Activated naive CD8-positive, alpha-beta T cell treated with anti-CD3 and anti-CD28 coated beads for 36 hours (primary cell): Measurements from ENCODE around the gene AMPH. TPM values are rescaled to one million over a fixed set of nuclear protein-coding genes. Genes with fewer than 3 reads are reported as not detected.

Experiments
- DNase-seq: peaks from one replicate; pipeline ENCODE4 v3.0.0; 2021
- H3K27ac Mint-ChIP-seq: one replicate; pipeline ENCODE4 v1.8.0; 2022; ENCODE audit warnings: mild to moderate bottlenecking, moderate library complexity, mixed read lengths
- H3K27me3 Mint-ChIP-seq: one replicate; pipeline ENCODE4 v1.8.0; 2022; ENCODE audit warnings: mild to moderate bottlenecking, mixed read lengths
- H3K36me3 Mint-ChIP-seq: one replicate; pipeline ENCODE4 v1.8.0; 2021; ENCODE audit warnings: mild to moderate bottlenecking, mixed read lengths
- H3K4me1 Mint-ChIP-seq: one replicate; pipeline ENCODE4 v1.8.0; 2021; ENCODE audit warnings: mixed read lengths
- H3K4me3 Mint-ChIP-seq: one replicate; pipeline ENCODE4 v1.8.0; 2022; ENCODE audit warnings: mild to moderate bottlenecking, moderate library complexity, mixed read lengths
- H3K9me3 Mint-ChIP-seq: one replicate; pipeline ENCODE4 v1.8.0; 2022; ENCODE audit warnings: mixed read lengths
- total RNA-seq, 2 experiments: library from RNA; stranded (reverse); gene quantifications; one replicate each; pipeline ENCODE4 v1.2.3, GENCODE V29; 2021

Gene AMPH
- total RNA-seq, 2 experiments from 2014 or later: not detected

- Mint-ChIP-seq H3K4me1 (peaks cover 6% of the 10 kb centered on the region), H3K27ac (no peak overlapping the region), H3K4me3 (no peak overlapping the region), H3K27me3 (peaks cover 8% of the 10 kb centered on the region), H3K9me3 (no peaks in the 10 kb centered on the region), H3K36me3 (no peaks in the 10 kb centered on the region)
- no peak for DNase-seq
Measured at GRCh38 chr7:38535073-38535472, 96.1 kb downstream of the AMPH start.

- no peaks in the 10 kb centered on the region for H3K4me1 Mint-ChIP-seq
- no peak overlapping the region for H3K4me3 Mint-ChIP-seq
- no peaks in the 10 kb centered on the region for H3K9me3 Mint-ChIP-seq
- peaks cover 3% of the 10 kb centered on the region for H3K27me3 Mint-ChIP-seq
- no peak for DNase-seq
- H3K27ac Mint-ChIP-seq: no peak overlapping the region
- H3K36me3 Mint-ChIP-seq: no peaks in the 10 kb centered on the region
Measured at GRCh38 chr7:38525857-38526256, 105.3 kb downstream of the AMPH start.

- Mint-ChIP-seq H3K9me3 (no peaks in the 10 kb centered on the region), H3K27ac (no peak overlapping the region), H3K4me1 (no peaks in the 10 kb centered on the region), H3K36me3 (no peaks in the 10 kb centered on the region), H3K4me3 (no peak overlapping the region), H3K27me3 (peaks cover 3% of the 10 kb centered on the region)
- no peak for DNase-seq
Measured at GRCh38 chr7:38524786-38525185, 106.4 kb downstream of the AMPH start.

GRCh38 chr7:38520741-38521140, 110.4 kb downstream of the AMPH start:
- H3K27ac Mint-ChIP-seq: no peak overlapping the region
- H3K9me3 Mint-ChIP-seq: peaks cover 6% of the 10 kb centered on the region
- H3K36me3 Mint-ChIP-seq: peaks cover 3% of the 10 kb centered on the region
- DNase-seq: no peak
- H3K27me3 Mint-ChIP-seq: no peaks in the 10 kb centered on the region
- H3K4me3 Mint-ChIP-seq: no peak overlapping the region
- no peaks in the 10 kb centered on the region for H3K4me1 Mint-ChIP-seq

DNA sequence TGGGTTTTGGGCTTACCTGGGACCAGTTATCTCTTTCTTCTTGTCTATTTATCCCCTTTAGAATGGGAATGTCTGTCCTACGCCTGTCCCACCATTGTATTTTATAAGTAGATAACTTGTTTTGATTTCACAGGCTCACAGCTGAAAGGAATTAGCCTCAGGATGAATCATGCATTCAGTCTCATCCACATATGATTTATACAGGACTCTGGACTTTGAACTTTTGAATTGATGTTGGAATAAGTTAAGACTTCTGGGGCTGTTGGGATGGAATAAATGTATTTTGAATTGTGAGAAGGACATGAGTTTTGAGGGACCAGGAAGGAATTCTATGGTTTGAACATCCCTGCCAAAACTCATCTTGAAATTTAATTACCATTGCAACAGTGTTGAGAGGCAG, 112.6 kb downstream of the AMPH start:
- H3K9me3 Mint-ChIP-seq: peaks cover 11% of the 10 kb centered on the region
- no peak overlapping the region for H3K27ac Mint-ChIP-seq
- DNase-seq: no peak
- H3K4me1 Mint-ChIP-seq: no peaks in the 10 kb centered on the region
- peaks cover 7% of the 10 kb centered on the region for H3K36me3 Mint-ChIP-seq
- no peak overlapping the region for H3K4me3 Mint-ChIP-seq
- H3K27me3 Mint-ChIP-seq: no peaks in the 10 kb centered on the region

DNA sequence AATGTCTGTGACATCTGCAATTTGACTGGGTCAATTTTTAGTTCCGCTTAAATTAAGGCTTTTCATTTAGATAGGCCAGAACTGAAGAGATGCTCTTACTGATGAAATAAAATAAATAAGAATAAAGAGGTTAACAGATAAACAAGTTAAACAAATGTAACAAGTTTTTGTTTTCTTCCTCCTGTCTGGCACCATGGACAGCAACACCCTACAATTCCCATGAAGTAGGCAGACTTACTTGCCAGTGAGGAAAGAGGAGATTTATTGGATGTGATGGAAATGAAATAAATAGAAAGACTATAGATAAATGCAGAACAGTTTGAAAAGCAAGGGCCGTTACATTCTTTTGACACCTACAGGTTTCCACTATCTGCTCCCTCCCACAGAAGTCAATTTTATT, 118.5 kb downstream of the AMPH start:
- no peak overlapping the region for H3K27ac Mint-ChIP-seq
- peaks cover 3% of the 10 kb centered on the region for H3K27me3 Mint-ChIP-seq
- H3K36me3 Mint-ChIP-seq: peaks cover 7% of the 10 kb centered on the region
- no peak overlapping the region for H3K4me3 Mint-ChIP-seq
- no peaks in the 10 kb centered on the region for H3K4me1 Mint-ChIP-seq
- DNase-seq: no peak
- peaks cover 11% of the 10 kb centered on the region for H3K9me3 Mint-ChIP-seq

DNA sequence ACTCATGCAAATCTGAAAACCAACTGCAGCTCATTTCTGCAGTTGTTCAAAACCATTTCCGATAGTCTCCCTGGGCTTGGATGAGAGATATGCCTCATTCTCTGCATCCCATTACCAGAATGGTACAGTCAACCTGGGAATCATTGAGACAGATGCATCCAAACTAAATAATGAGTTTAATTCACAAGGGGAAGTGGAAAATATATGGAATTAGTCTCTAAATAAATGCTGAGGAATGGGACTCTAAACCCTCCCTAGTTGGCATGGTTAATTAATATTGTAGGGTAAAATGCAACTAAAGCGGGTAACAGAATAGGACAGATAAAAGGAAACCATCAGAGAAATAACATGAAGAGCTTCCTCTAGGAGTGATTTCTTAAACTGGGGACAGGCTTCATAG, 118.9 kb downstream of the AMPH start:
- peaks cover 7% of the 10 kb centered on the region for H3K36me3 Mint-ChIP-seq
- H3K27ac Mint-ChIP-seq: no peak overlapping the region
- H3K4me3 Mint-ChIP-seq: no peak overlapping the region
- DNase-seq: no peak
- H3K27me3 Mint-ChIP-seq: peaks cover 3% of the 10 kb centered on the region
- peaks cover 11% of the 10 kb centered on the region for H3K9me3 Mint-ChIP-seq
- H3K4me1 Mint-ChIP-seq: no peaks in the 10 kb centered on the region

GRCh38 chr7:38507384-38507783, 123.8 kb downstream of the AMPH start:
- no peaks in the 10 kb centered on the region for H3K4me1 Mint-ChIP-seq
- no peaks in the 10 kb centered on the region for H3K9me3 Mint-ChIP-seq
- H3K27ac Mint-ChIP-seq: no peak overlapping the region
- H3K36me3 Mint-ChIP-seq: no peaks in the 10 kb centered on the region
- H3K27me3 Mint-ChIP-seq: peaks cover 3% of the 10 kb centered on the region
- no peak overlapping the region for H3K4me3 Mint-ChIP-seq
- DNase-seq: no peak

- Mint-ChIP-seq H3K4me1 (no peaks in the 10 kb centered on the region), H3K36me3 (no peaks in the 10 kb centered on the region), H3K27me3 (peaks cover 3% of the 10 kb centered on the region), H3K27ac (no peak overlapping the region), H3K9me3 (no peaks in the 10 kb centered on the region), H3K4me3 (no peak overlapping the region)
- no peak for DNase-seq
Measured at GRCh38 chr7:38506756-38507155, 124.4 kb downstream of the AMPH start.

- H3K36me3 Mint-ChIP-seq: no peaks in the 10 kb centered on the region
- H3K4me3 Mint-ChIP-seq: no peak overlapping the region
- peaks cover 3% of the 10 kb centered on the region for H3K27me3 Mint-ChIP-seq
- H3K4me1 Mint-ChIP-seq: no peaks in the 10 kb centered on the region
- DNase-seq: no peak
- no peaks in the 10 kb centered on the region for H3K9me3 Mint-ChIP-seq
- H3K27ac Mint-ChIP-seq: no peak overlapping the region
Measured at GRCh38 chr7:38506004-38506403, 125.2 kb downstream of the AMPH start.

DNA sequence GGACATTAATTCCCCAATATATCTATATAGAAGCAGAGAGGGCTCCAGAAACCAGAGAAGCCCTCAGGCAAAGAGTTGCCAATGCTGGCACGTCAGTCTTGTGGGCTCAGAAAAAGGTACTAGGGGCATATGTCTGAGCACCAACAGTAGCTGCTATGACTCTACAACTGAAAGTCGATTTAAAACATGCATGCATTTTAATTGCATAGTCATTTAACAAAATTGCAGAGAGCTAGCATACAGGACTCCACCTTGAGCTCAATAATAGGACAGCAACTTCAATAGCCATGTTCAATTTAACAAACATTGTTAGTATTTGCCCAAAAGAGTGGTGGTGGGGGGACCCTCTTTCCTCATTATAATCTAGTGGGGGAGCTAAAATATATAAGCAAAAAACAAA, 126.5 kb downstream of the AMPH start:
- Mint-ChIP-seq H3K9me3 (no peaks in the 10 kb centered on the region), H3K36me3 (no peaks in the 10 kb centered on the region), H3K4me3 (no peak overlapping the region)

DNA sequence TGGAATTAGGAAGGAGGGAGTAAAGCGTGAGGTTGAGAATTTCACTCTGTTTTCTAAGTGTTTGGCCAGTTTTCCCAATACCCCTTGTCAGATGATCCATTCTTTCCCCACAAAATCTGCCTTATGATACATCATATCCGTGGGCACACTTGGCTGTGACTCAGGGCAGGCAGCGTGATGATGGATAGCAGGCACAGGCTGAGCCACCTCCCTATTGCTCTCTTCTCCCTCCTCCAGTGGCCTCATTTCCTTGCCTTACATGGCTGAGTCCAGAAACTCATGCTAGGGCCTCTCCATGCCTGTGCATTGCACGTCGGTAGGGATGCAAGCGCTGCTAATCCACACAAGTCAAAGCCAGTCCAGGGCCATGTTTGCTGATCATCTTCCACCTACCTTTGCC, 128.3 kb downstream of the AMPH start:
- H3K27ac Mint-ChIP-seq: no peak overlapping the region
- H3K27me3 Mint-ChIP-seq: no peaks in the 10 kb centered on the region
- H3K36me3 Mint-ChIP-seq: no peaks in the 10 kb centered on the region

More for the DNA sequence above, 126.5 kb downstream of the AMPH start:
- Mint-ChIP-seq H3K27me3 (no peaks in the 10 kb centered on the region), H3K27ac (no peak overlapping the region), H3K4me1 (no peaks in the 10 kb centered on the region)
- DNase-seq: no peak

GRCh38 chr7:38502289-38502688, 128.9 kb downstream of the AMPH start:
- Mint-ChIP-seq H3K27ac (no peak overlapping the region), H3K36me3 (no peaks in the 10 kb centered on the region), H3K4me1 (no peaks in the 10 kb centered on the region), H3K9me3 (no peaks in the 10 kb centered on the region), H3K4me3 (no peak overlapping the region), H3K27me3 (no peaks in the 10 kb centered on the region)
- DNase-seq: no peak

More for the DNA sequence above, 128.3 kb downstream of the AMPH start:
- no peaks in the 10 kb centered on the region for H3K9me3 Mint-ChIP-seq
- no peaks in the 10 kb centered on the region for H3K4me1 Mint-ChIP-seq
- no peak for DNase-seq
- H3K4me3 Mint-ChIP-seq: no peak overlapping the region

DNA sequence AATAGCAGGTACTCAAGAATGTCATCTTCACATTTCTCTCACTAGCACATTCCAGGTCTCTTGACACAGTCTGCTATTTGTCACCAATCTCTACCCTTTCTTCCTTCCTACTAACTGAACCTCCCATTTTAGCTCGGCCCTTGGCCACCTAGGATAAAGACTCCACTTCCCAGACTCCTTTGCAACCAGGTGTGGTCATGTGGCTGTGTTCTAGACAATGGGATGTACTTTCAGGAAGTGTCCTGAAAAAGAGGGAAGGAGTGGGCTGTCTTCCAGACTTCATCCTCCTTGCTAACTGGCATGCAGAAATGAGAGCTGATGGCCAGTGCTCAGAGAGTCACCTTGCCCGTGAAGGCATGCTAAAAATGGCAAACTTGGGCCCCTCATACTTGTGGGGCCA, 139.2 kb downstream of the AMPH start:
- no peaks in the 10 kb centered on the region for H3K36me3 Mint-ChIP-seq
- H3K27ac Mint-ChIP-seq: no peak overlapping the region
- DNase-seq: no peak
- H3K27me3 Mint-ChIP-seq: peaks cover 3% of the 10 kb centered on the region
- no peak overlapping the region for H3K4me3 Mint-ChIP-seq
- H3K9me3 Mint-ChIP-seq: no peaks in the 10 kb centered on the region
- no peaks in the 10 kb centered on the region for H3K4me1 Mint-ChIP-seq

GRCh38 chr7:38482521-38482920, 148.7 kb downstream of the AMPH start:
- Mint-ChIP-seq H3K4me3 (no peak overlapping the region), H3K4me1 (no peaks in the 10 kb centered on the region), H3K9me3 (peaks cover 22% of the 10 kb centered on the region), H3K27ac (no peak overlapping the region), H3K36me3 (peaks cover 8% of the 10 kb centered on the region), H3K27me3 (peaks cover 12% of the 10 kb centered on the region)
- DNase-seq: no peak

DNA sequence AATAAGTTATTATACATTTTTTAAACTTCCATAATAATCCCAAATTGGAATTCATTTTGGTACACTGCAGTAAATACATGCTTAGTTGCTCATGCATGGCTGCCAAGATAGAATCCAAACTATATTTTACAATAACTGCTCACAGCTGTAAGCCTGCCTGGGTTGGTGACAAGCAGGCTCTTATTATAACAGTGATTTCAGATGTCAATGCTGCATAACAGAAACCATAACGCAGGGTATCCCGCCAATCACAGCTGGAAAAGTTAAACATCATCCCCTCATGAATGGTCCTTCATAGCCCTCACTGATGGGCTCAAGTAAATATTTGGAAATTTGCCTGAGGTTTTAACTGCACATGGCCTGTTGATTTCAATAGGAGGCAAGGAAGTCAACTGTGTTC, 149.8 kb downstream of the AMPH start:
- peaks cover 19% of the 10 kb centered on the region for H3K9me3 Mint-ChIP-seq
- H3K4me1 Mint-ChIP-seq: no peaks in the 10 kb centered on the region

GRCh38 chr7:38478404-38478803, 152.8 kb downstream of the AMPH start:
- Mint-ChIP-seq H3K27me3 (no peaks in the 10 kb centered on the region), H3K36me3 (peaks cover 4% of the 10 kb centered on the region), H3K27ac (no peak overlapping the region), H3K9me3 (peaks cover 13% of the 10 kb centered on the region), H3K4me3 (no peak overlapping the region), H3K4me1 (no peaks in the 10 kb centered on the region)
- no peak for DNase-seq

More for the DNA sequence above, 149.8 kb downstream of the AMPH start:
- no peak for DNase-seq
- Mint-ChIP-seq H3K4me3 (no peak overlapping the region), H3K27ac (no peak overlapping the region), H3K36me3 (peaks cover 8% of the 10 kb centered on the region), H3K27me3 (peaks cover 11% of the 10 kb centered on the region)
